Right atrium auricular region (tissue), 2 donors: ENCODE results near the gene PRM2. TPM values are rescaled to one million over a fixed set of nuclear protein-coding genes. Genes with fewer than 3 reads are reported as not detected.

Source experiments
- DNase-seq: peaks from one replicate; pipeline ENCODE4 v3.0.0-alpha.2; 2019; ENCODE audit warnings: low spot score
- H3K27ac ChIP-seq, 2 donors: fragments of 200-600 bp; sonication (generic); 1 replicate in 1 of 2; 2 replicates in 1 of 2; pipeline ENCODE4 v1.5.1; 2016 to 2019
- H3K27me3 ChIP-seq, 2 donors: fragments of 200-600 bp; sonication (generic); one replicate each; pipeline versions ENCODE4 v1.5.1 to v1.6.0; 2017 to 2019
- H3K36me3 ChIP-seq: fragments of 200-600 bp; sonication (generic); one replicate; pipeline ENCODE4 v1.5.1; 2016
- H3K4me1 ChIP-seq, 2 donors: fragments of 200-600 bp; sonication (generic); one replicate each; pipeline versions ENCODE4 v1.5.1 to v1.6.0; 2017 to 2019
- H3K4me3 ChIP-seq, 2 donors: fragments of 200-600 bp; sonication (generic); 1 replicate in 1 of 2; 2 replicates in 1 of 2; pipeline ENCODE4 v1.5.1; 2017 to 2019; ENCODE audit warnings: mild to moderate bottlenecking in 1 of 2, moderate library complexity in 1 of 2
- H3K9me3 ChIP-seq, 2 donors: fragments of 200-600 bp; sonication (generic); one replicate each; pipeline ENCODE4 v1.5.1; 2019
- CTCF ChIP-seq, 2 donors: fragments of 200-600 bp; sonication (generic); IDR thresholded peaks; one replicate each; pipeline ENCODE4 v1.5.1; 2019; ENCODE audit warnings: antibody characterized with exemption in 2 of 2
- total RNA-seq, 2 donors: library from RNA; depleted of rRNA; stranded (reverse); fragments of >200 nt; gene quantifications; one replicate each; pipeline ENCODE4 v1.1.0, GENCODE V29; 2016

PRM2 gene
- total RNA-seq, 2 donors from 2014 or later = not detected

- Histone ChIP-seq H3K9me3 (no peaks in the 10 kb centered on the region), H3K36me3 (no peaks in the 10 kb centered on the region)
Observed at GRCh38 chr16:11314309-11314894, 38.1 kb upstream of the PRM2 start.

GRCh38 chr16:11313493-11314308, 37.4 kb upstream of the PRM2 start:
- Histone ChIP-seq H3K27me3 (no peaks in the 10 kb centered on the region), H3K27ac (no peak overlapping the region), H3K36me3 (no peaks in the 10 kb centered on the region), H3K4me3 (no peak overlapping the region), H3K9me3 (no peaks in the 10 kb centered on the region), H3K4me1 (peaks cover 0 to 7% of the 10 kb centered on the region in 2 donors)
- no peak for TF ChIP-seq CTCF (IDR thresholded peaks at IDR 0.05)
- DNase-seq = no peak

More at GRCh38 chr16:11314309-11314894, 38.1 kb upstream of the PRM2 start:
- Histone ChIP-seq H3K4me3 (no peak overlapping the region), H3K27me3 (no peaks in the 10 kb centered on the region), H3K4me1 (peaks cover 0 to 7% of the 10 kb centered on the region in 2 donors), H3K27ac (no peak overlapping the region)
- DNase-seq = no peak
- TF ChIP-seq CTCF (IDR thresholded peaks at IDR 0.05) = no peak

DNA sequence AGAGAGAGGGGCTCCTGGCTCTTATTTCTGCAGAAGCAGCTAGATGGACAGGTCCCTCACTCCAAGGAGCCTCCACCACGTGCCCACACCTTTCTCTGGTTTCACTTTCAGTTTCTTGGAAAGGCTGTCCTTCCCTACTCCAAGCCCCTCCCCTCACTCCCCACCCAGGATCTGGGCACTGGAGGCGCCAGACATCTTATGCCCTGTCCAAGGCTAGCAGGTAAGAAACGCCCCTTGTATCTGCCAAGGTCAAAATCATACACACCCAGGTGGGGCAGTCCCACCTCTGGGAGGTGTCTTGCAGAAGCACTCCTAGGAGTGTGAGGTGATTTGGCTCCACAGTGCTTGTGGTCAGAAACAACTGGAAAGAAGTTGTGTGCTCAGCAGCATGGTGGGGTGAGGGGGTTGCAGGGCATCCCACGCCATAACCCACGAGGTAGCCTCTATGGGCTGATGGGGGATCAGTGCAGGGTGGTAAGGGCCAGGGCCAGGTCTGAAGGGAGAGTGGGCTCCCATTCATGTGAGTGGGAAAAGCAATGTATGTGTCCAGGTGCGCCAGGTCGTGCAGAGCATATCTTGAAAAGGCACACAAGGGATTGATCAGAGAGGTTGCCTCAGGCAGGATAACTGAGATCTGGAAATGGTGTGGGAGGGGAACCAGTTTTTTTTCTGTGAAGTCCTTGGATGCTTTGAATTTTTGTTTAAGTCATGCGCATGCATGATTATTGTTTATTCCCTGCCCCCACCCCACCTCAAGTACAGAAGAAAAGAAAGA, 36.6 kb upstream of the PRM2 start:
- no peak for TF ChIP-seq CTCF (IDR thresholded peaks at IDR 0.05)

GRCh38 chr16:11310997-11311561, 34.8 kb upstream of the PRM2 start:
- TF ChIP-seq CTCF (IDR thresholded peaks at IDR 0.05) = no peak
- Histone ChIP-seq H3K27ac (no peak overlapping the region), H3K4me3 (no peak overlapping the region), H3K9me3 (no peaks in the 10 kb centered on the region), H3K27me3 (no peaks in the 10 kb centered on the region), H3K4me1 (peaks cover 0 to 7% of the 10 kb centered on the region in 2 donors), H3K36me3 (no peaks in the 10 kb centered on the region)
- DNase-seq = no peak

More for the DNA sequence above, 36.6 kb upstream of the PRM2 start:
- Histone ChIP-seq H3K4me1 (peaks cover 0 to 7% of the 10 kb centered on the region in 2 donors), H3K4me3 (no peak overlapping the region), H3K27me3 (no peaks in the 10 kb centered on the region), H3K36me3 (no peaks in the 10 kb centered on the region), H3K27ac (no peak overlapping the region), H3K9me3 (no peaks in the 10 kb centered on the region)
- no peak for DNase-seq

GRCh38 chr16:11310634-11310977, 34.3 kb upstream of the PRM2 start:
- no peak for TF ChIP-seq CTCF (IDR thresholded peaks at IDR 0.05)
- Histone ChIP-seq H3K9me3 (no peaks in the 10 kb centered on the region), H3K27me3 (no peaks in the 10 kb centered on the region), H3K27ac (no peak overlapping the region), H3K4me3 (no peak overlapping the region), H3K4me1 (peaks cover 0 to 7% of the 10 kb centered on the region in 2 donors), H3K36me3 (no peaks in the 10 kb centered on the region)
- no peak for DNase-seq
